DMS79 treated with DMSO at 0.1 percent for 48 hours (cell line): ENCODE results near the gene SSBP3.

ENCODE experiments used
- DNase-seq: peaks from one replicate; lab custom pipeline; 2025; lab: John Stamatoyannopoulos, UW

The SSBP3 gene

GRCh38 chr1:54176621-54177327 lies 229.4 kb downstream of the SSBP3 start:
- DNase-seq = no peak
